Bronchial epithelial cell (primary cell): ENCODE results near the gene SLC44A5. TPM values are rescaled to one million over a fixed set of nuclear protein-coding genes. Genes with fewer than 3 reads are reported as not detected.
"Not testable (repeated sequence)": the region's sequence is repeated elsewhere in the genome, so short reads cannot be mapped to it uniquely, and the experiment has no call there.

Experiments used
- DNase-seq: peaks from one replicate; pipeline ENCODE4 v3.0.0-alpha.2; 2010; ENCODE audit warnings: low read depth
- FAIRE-seq: peaks from 2 replicates; lab custom pipeline; 2011; peaks lifted over from hg19 to GRCh38; lab: Jason Lieb, UNC
- H3K27me3 ChIP-seq: 2 replicates; pipeline ENCODE4 v1.5.1; 2011; ENCODE audit warnings: low read length; ENCODE audit not compliant: control insufficient read depth, insufficient read depth
- H3K36me3 ChIP-seq: 2 replicates; pipeline ENCODE4 v1.5.1; 2011; ENCODE audit warnings: low read length; ENCODE audit not compliant: control insufficient read depth, insufficient read depth
- H3K4me3 ChIP-seq: 2 replicates; pipeline ENCODE4 v1.5.1; 2011; ENCODE audit warnings: mild to moderate bottlenecking, low read depth, low read length, control low read depth
- CTCF ChIP-seq: IDR thresholded peaks from 2 replicates; pipeline ENCODE4 v1.5.1; 2011; ENCODE audit warnings: mild to moderate bottlenecking, moderate library complexity, low read length, control low read depth, inconsistent platforms; ENCODE audit not compliant: insufficient read depth, severe bottlenecking
- total RNA-seq: library from RNA; depleted of rRNA; stranded (reverse); fragments of >200 nt; gene quantifications from 2 replicates; pipeline ENCODE4 v1.2.1, GENCODE V29; 2014

Gene SLC44A5
- under 0.01 and 0.38 TPM in 2 replicates for total RNA-seq

- Histone ChIP-seq H3K27me3 (peaks cover 18% of the 10 kb centered on the region), H3K4me3 (no peak within 1 kb of the TSS), H3K36me3 (no peaks in the 10 kb centered on the region)
- DNase-seq (no peak), FAIRE-seq (no peak)
- no peak for TF ChIP-seq CTCF
Measured at GRCh38 chr1:75611014-75611413, at the start of gene SLC44A5. Gene SLC44A5, minus strand, starts transcription at chr1:75611114. Its CDS starts 69,667 bp downstream, at chr1:75541447.

GRCh38 chr1:75655931-75656330 lies 45.0 kb upstream of the SLC44A5 start:
- H3K27me3 ChIP-seq: no peaks in the 10 kb centered on the region
- no peak for TF ChIP-seq CTCF
- no peaks in the 10 kb centered on the region for H3K36me3 ChIP-seq
- FAIRE-seq (no peak), DNase-seq (no peak)
- H3K4me3 ChIP-seq: no peak overlapping the region

DNA sequence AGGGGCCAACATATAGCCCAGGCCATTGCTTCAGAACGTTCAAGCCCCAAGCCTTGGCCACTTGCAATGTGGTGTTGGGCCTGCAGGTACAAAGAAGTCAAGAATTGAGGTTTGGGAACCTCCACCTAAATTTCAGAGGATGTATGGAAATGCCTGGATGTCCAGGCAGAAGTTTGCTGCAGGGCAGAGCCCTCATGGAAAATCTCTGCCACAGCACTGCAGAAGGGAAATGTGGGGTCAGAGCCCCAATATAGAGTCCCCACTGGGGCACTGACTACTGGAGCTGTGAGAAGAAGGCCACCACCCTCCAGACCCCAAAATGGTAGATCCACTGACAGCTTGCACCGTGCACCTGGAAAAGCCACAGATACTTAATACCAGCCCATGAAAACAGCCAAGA lies 36.3 kb upstream of the SLC44A5 start:
- not testable (repeated sequence) for FAIRE-seq, H3K27me3 ChIP-seq, DNase-seq, H3K36me3 ChIP-seq, H3K4me3 ChIP-seq

GRCh38 chr1:75645153-75645552 lies 34.2 kb upstream of the SLC44A5 start:
- H3K27me3 ChIP-seq, FAIRE-seq, H3K4me3 ChIP-seq, DNase-seq, H3K36me3 ChIP-seq: not testable (repeated sequence)

GRCh38 chr1:75643460-75643859 lies 32.5 kb upstream of the SLC44A5 start:
- no peaks in the 10 kb centered on the region for H3K36me3 ChIP-seq
- no peak for TF ChIP-seq CTCF
- no peaks in the 10 kb centered on the region for H3K27me3 ChIP-seq
- FAIRE-seq (no peak), DNase-seq (no peak)
- H3K4me3 ChIP-seq: no peak overlapping the region

DNA sequence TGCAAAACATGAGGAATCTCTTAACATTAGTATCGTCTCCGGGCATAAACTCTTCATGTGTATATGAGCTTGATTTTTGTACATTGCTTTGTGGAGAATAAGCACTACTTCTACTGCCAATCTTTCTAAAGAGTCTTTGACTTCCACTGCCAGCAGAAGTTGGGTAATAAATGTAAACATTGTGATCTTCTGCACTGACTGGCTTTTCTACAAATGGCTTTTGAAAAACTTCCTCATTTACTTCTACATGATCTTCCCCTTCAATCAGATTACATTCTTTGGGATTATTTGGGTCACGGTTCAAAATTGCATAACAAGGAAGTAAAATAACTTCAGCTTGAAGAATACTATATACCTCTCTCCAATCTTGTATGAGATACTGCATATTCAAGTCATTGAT lies 30.4 kb upstream of the SLC44A5 start:
- no peak for FAIRE-seq
- no peaks in the 10 kb centered on the region for H3K36me3 ChIP-seq
- no peak for TF ChIP-seq CTCF

DNA sequence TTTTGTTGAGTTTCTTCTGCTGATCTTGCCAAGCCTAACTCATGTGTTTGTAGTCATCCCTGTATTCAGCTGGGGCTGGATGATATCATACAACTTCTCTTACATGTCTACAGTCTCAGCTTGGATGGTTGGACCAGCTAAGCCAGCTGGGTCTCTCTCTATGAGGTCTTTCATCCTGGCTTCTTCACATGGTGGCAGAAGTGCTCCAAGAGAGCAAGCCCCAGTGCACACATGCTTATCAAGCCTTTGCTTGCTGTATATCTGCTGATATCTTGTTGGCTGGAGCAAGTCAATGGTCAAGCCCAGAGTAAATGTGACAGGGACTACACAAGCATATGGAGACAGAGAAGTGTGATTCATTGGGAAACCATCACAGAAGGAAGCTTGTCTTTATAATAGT lies 29.2 kb upstream of the SLC44A5 start:
- Histone ChIP-seq H3K36me3 (no peaks in the 10 kb centered on the region), H3K27me3 (no peaks in the 10 kb centered on the region), H3K4me3 (no peak overlapping the region)
- no peak for TF ChIP-seq CTCF
- no peak for DNase-seq
- FAIRE-seq: no peak

More for the DNA sequence above, 30.4 kb upstream of the SLC44A5 start:
- H3K27me3 ChIP-seq: no peaks in the 10 kb centered on the region
- no peak overlapping the region for H3K4me3 ChIP-seq
- no peak for DNase-seq
